Stimulated activated CD4-positive, alpha-beta T cell treated with anti-CD3 and anti-CD28 coated beads, Interleukin-15, amount 100 ng/mL, for 1 hour (primary cell): ENCODE data around the gene ZNF428.
A peak's percentile ranks its signal among the peaks of the same experiment; 100 is the strongest.
"Not testable (repeated sequence)": the region's sequence is repeated elsewhere in the genome, so short reads cannot be mapped to it uniquely, and the experiment has no call there.

Experiments
- DNase-seq, 2 donors: peaks; one replicate each; pipeline ENCODE4 v3.0.0-alpha.2; 2020; ENCODE audit warnings: low read depth in 1 of 2, low spot score in 1 of 2

Gene ZNF428

DNA sequence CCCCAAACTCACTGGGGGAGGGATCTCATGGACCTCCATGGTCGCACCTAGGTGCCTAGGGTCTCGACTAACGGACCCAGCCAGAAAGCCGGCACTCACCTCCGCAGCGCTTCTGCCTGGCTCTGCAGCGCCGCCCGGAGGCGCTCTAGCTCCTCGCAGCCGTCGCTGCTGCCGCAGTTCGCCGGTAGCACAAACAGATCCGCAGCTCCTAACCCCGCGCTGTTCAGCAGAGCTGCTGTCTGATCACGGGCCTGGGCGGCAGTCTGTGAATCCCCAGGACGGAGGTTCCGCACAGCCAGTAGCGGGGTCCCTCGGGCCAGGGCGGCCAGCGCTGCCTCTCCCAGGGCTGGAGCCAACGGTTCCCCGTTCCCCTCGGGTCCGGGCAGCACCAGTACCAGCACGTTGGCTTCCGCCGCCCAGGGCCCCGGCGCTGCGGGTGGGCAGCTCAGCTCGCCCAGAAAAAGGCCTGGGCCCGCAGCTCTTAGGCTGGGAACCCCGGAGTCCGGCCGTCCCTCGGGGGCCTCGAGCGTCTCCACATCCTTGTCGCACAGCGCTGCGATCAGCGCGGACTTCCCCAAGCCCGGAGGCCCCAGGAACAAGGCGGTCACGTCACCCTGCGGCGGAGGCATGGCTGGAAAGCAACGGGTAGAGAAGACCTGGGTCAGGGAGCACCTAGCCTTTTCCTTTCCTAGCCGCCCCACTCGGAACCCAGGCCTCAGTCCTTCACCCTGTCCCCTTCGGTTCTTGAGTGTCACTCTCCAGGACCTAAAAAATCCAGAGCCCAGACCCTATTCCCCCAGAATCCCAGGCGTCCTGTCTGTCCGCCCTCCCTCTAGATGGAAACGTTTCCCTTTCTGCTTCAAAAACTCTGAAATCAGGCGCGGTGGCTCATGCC, 24.5 kb downstream of the ZNF428 start:
- peak; percentile 50 to 62 for DNase-seq

GRCh38 chr19:43594081-43594697, 25.2 kb downstream of the ZNF428 start:
- DNase-seq: no peak

GRCh38 chr19:43592800-43593350, 26.6 kb downstream of the ZNF428 start:
- DNase-seq: no peak

DNA sequence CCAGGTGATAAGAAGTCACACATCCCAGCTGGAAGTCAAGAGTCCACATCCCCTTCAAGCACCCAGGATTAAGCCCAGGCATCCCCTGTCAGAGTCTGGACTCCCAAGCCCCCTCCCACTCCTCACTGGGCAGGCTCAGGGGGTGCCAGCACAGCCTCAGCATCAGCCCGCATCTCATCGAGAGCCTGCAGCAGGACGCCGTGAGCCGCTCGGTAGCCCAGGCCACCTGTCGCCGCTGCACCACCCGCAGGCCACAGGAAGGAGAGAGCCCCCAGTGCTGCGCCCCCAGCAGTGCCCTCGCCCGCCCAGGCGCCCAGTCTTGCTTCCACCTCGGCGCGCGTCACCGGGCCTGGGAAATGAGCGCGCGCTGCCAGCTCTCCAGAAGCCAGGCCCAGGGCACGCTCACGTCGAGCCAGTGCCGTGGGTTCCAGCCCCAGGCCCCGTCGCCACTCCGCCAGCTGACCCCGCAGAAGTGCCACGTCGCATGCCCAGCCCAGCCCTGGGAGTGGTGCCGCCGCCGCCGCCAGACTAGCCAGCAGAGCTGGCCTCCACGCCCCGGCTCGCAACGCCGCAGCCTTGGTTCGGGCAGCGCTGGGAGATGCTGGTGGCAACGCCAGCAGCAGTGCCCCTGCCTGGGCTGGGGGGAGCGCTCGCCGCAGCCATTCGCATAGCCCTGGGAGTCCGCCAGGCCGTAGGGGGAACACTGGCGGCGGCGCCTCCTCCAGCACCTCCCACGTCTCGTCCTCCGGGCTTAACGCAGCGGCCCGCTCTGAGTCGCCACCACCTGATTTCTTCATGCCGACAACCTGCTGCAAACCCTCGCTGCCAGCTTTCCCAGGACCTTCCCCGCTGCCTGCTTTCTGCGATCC, 27.3 kb downstream of the ZNF428 start:
- no peak for DNase-seq

DNA sequence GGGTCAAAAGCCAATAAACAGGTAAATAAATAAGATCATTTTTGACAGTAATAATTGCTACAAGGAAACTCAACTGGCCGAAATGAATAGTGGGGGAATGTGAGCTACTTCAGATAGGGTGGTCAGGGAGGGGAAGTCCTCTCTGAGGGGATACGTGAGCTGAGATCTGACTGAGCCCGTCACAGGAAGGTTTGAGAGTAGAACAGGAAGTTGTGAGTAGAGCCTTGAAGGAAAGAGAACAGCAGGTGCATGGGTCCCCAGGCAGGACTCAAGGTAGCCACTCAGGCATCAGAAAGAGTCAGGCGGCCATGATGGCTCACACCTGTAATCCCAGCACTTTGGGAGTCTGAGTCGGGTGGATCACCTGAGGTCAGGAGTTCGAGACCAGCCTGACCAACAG, 29.8 kb downstream of the ZNF428 start:
- no peak for DNase-seq

GRCh38 chr19:43589277-43589676, 30.2 kb downstream of the ZNF428 start:
- DNase-seq: no peak

GRCh38 chr19:43587029-43587428, 32.4 kb downstream of the ZNF428 start:
- not testable (repeated sequence) for DNase-seq

- DNase-seq: no peak
These were observed 33.1 kb downstream of the ZNF428 start for GRCh38 chr19:43586346-43586745.

- no peak for DNase-seq
These were observed 34.9 kb downstream of the ZNF428 start for GRCh38 chr19:43584484-43584883.

DNA sequence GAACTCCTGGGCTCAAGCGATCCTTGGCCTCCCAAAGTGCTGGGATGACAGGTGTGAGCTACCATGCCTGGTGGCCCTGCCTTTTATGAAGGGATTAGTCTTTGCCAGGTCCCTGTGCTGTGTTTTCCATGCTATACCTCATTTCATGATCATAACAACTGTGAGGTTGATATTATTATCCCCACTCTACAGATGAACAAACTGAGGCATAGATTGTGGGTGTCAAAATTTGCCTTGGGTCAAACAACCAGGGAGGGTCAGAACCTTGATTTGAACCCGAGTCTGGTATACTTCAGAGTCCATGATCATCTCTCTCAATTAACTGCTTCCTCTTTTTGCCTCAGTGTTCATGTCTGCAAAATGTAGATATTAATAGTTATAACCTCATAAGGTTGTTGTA, 36.9 kb downstream of the ZNF428 start:
- no peak for DNase-seq

- DNase-seq: no peak
These were observed 38.0 kb downstream of the ZNF428 start for GRCh38 chr19:43581467-43581866.

- DNase-seq: no peak
These were observed 40.6 kb downstream of the ZNF428 start for GRCh38 chr19:43578787-43579186.

GRCh38 chr19:43575955-43576878, 43.2 kb downstream of the ZNF428 start:
- DNase-seq: no peak

GRCh38 chr19:43575156-43575950, 44.1 kb downstream of the ZNF428 start, which contains the start of the genes PINLYP and XRCC1:
PINLYP (plus strand) TSS chr19:43575801; CDS start chr19:43577192, 1,391 bp downstream.
XRCC1 (minus strand) TSS chr19:43575527; CDS start chr19:43575458, 69 bp downstream.
- peak; percentile 89 for DNase-seq

GRCh38 chr19:43574424-43575155, 44.8 kb downstream of the ZNF428 start:
- DNase-seq: no peak

DNA sequence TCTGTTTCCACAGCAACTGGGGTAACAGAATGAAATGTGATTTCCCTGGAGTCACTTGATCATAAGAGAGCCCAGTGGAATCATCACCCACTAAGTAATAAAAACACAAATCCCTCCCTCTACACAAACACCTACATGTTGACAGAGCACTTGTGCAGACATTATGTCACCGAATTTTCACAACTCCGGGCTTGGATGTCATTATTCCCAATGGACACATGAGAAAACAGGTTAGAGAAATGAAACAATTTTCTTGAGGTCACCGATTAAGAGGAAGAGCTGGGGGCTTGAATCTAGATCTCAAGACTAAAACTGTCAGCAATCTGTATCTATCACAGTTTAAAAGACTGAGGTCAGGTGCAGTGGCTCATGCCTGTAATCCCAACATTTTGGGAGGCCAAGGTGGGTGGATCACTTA, 47.2 kb downstream of the ZNF428 start:
- no peak for DNase-seq

GRCh38 chr19:43570174-43570791, 49.1 kb downstream of the ZNF428 start:
- DNase-seq: no peak

DNA sequence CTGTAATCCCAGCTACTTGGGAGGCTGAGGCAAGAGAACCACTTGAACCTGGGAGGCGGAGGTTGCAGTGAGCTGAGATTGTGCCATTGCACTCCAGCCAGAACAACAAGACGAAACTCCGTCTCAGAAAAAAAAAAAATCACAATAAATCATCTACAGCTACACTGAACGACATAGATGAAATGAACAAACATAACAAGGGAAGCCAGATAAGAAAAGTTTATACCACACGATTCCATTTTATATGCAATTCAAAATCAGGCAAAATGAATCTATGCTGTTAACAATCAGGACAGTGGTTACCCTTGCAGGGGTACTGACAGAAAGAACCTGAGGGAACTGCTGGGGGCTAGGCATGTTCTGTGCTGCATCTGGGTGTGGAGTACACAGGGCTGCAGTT, 49.8 kb downstream of the ZNF428 start:
- DNase-seq: no peak
